Left hindlimb (tissue), 1 donor: ENCODE measurements around the gene TAF7.
A peak's percentile ranks its signal among the peaks of the same experiment; 100 is the strongest.
"Not testable (repeated sequence)": the region's sequence is repeated elsewhere in the genome, so short reads cannot be mapped to it uniquely, and the experiment has no call there.

Source experiments
- DNase-seq: peaks from one replicate; pipeline ENCODE4 v3.0.0-alpha.2; 2018

Gene TAF7

GRCh38 chr5:141320225-141321169 is at the start of gene TAF7:
TSS of gene TAF7 (minus strand) at chr5:141320784. CDS start at chr5:141320044, 740 bp downstream.
- peak; percentile 92 for DNase-seq

GRCh38 chr5:141366016-141366896 is 45.7 kb upstream of the TAF7 start:
- DNase-seq: no peak

- no peak for DNase-seq
Observed at GRCh38 chr5:141363952-141364660, 43.5 kb upstream of the TAF7 start, which contains the start of gene PCDHGA5. TSS of gene PCDHGA5 (plus strand) at chr5:141364162. CDS start at chr5:141364331, 169 bp downstream.

- no peak for DNase-seq
Observed at GRCh38 chr5:141362719-141363118, 42.1 kb upstream of the TAF7 start.

GRCh38 chr5:141360685-141361084 is 40.1 kb upstream of the TAF7 start:
- no peak for DNase-seq

GRCh38 chr5:141359790-141360426 is 39.3 kb upstream of the TAF7 start, which contains the start of gene PCDHGB2:
TSS of gene PCDHGB2 (plus strand) at chr5:141359994. CDS start at chr5:141360136, 142 bp downstream.
- DNase-seq: no peak

GRCh38 chr5:141356950-141357349 is 36.4 kb upstream of the TAF7 start:
- DNase-seq: no peak

- DNase-seq: no peak
Observed at GRCh38 chr5:141356133-141356532, 35.5 kb upstream of the TAF7 start.

- no peak for DNase-seq
Observed at GRCh38 chr5:141355641-141356040, 35.1 kb upstream of the TAF7 start.

GRCh38 chr5:141354900-141355469 is 34.4 kb upstream of the TAF7 start, which contains the start of gene PCDHGA4:
TSS of gene PCDHGA4 (plus strand) at chr5:141355021. CDS start at chr5:141355108, 87 bp downstream.
- DNase-seq: no peak

- no peak for DNase-seq
Observed at GRCh38 chr5:141351591-141351990, 31.0 kb upstream of the TAF7 start.

- DNase-seq: no peak
Observed at GRCh38 chr5:141349917-141350619, 29.5 kb upstream of the TAF7 start, which contains the start of gene PCDHGB1. TSS of gene PCDHGB1 (plus strand) at chr5:141350099. CDS start at chr5:141350261, 162 bp downstream.

GRCh38 chr5:141346017-141346416 is 25.4 kb upstream of the TAF7 start:
- not testable (repeated sequence) for DNase-seq

- no peak for DNase-seq
Observed at GRCh38 chr5:141345327-141345726, 24.7 kb upstream of the TAF7 start.

- no peak for DNase-seq
Observed at GRCh38 chr5:141343953-141344463, 23.4 kb upstream of the TAF7 start.

GRCh38 chr5:141343242-141343952 is 22.8 kb upstream of the TAF7 start, which contains the start of gene PCDHGA3:
TSS of gene PCDHGA3 (plus strand) at chr5:141343829. CDS start at chr5:141344034, 205 bp downstream.
- DNase-seq: no peak

GRCh38 chr5:141342773-141343172 is 22.2 kb upstream of the TAF7 start:
- no peak for DNase-seq

- DNase-seq: not testable (repeated sequence)
Observed at GRCh38 chr5:141340781-141341354, 20.3 kb upstream of the TAF7 start.
